ENCODE measurements around the gene RAMACL.
"Not testable (repeated sequence)": the region's sequence is repeated elsewhere in the genome, so short reads cannot be mapped to it uniquely, and the experiment has no call there.

The RAMACL gene

GRCh38 chr6:166595061-166595780 lies 8.7 kb upstream of the RAMACL start:
- no peak for DNase-seq

GRCh38 chr6:166592821-166593220 lies 6.3 kb upstream of the RAMACL start:
- no peak for DNase-seq

- DNase-seq: no peak
Observed at GRCh38 chr6:166591961-166592520, 5.6 kb upstream of the RAMACL start.

GRCh38 chr6:166591026-166591425 lies 4.5 kb upstream of the RAMACL start:
- DNase-seq: no peak

GRCh38 chr6:166589786-166590574 lies 3.5 kb upstream of the RAMACL start:
- no peak for DNase-seq

- no peak for DNase-seq
Observed at GRCh38 chr6:166589337-166589731, 2.9 kb upstream of the RAMACL start.

GRCh38 chr6:166588691-166589336 lies 2.3 kb upstream of the RAMACL start:
- DNase-seq: no peak

GRCh38 chr6:166587631-166588413 lies 1.3 kb upstream of the RAMACL start:
- no peak for DNase-seq

GRCh38 chr6:166584853-166585429 lies 1.5 kb downstream of the RAMACL start:
- no peak for DNase-seq

- DNase-seq: no peak
Observed at GRCh38 chr6:166584155-166584554, 2.3 kb downstream of the RAMACL start.

- DNase-seq: no peak
Observed at GRCh38 chr6:166583230-166583965, 3.1 kb downstream of the RAMACL start.

GRCh38 chr6:166582258-166582657 lies 4.2 kb downstream of the RAMACL start:
- DNase-seq: no peak

GRCh38 chr6:166581801-166582200 lies 4.7 kb downstream of the RAMACL start:
- DNase-seq: not testable (repeated sequence)

GRCh38 chr6:166581091-166581511 lies 5.4 kb downstream of the RAMACL start:
- DNase-seq: no peak

GRCh38 chr6:166580076-166581050 lies 6.1 kb downstream of the RAMACL start:
- no peak for DNase-seq

GRCh38 chr6:166579237-166579850 lies 7.1 kb downstream of the RAMACL start:
- DNase-seq: no peak

- DNase-seq: no peak
Observed at GRCh38 chr6:166578536-166579236, 7.8 kb downstream of the RAMACL start.

- DNase-seq: no peak
Observed at GRCh38 chr6:166575205-166575604, 11.3 kb downstream of the RAMACL start.

All from SHP77 treated with DMSO at 0.1 percent for 48 hours (cell line).